PC-9 (cell line): Measurements from ENCODE around the gene EI24.

Experiments used
- EZH2 ChIP-seq: fragments of 200-600 bp; sonication (generic); IDR thresholded peaks from 2 replicates; pipeline ENCODE4 v1.8.0; 2017; ENCODE audit warnings: antibody characterized with exemption, low read depth
- TF ChIP-seq, protein P1 (sequence below): fragments of 200-600 bp; sonication (generic); conservative IDR thresholded peaks from 2 replicates; pipeline ENCODE4 v1.6.1; 2017; ENCODE audit warnings: mixed run types, antibody characterized with exemption, mild to moderate bottlenecking, moderate library complexity

DNA sequence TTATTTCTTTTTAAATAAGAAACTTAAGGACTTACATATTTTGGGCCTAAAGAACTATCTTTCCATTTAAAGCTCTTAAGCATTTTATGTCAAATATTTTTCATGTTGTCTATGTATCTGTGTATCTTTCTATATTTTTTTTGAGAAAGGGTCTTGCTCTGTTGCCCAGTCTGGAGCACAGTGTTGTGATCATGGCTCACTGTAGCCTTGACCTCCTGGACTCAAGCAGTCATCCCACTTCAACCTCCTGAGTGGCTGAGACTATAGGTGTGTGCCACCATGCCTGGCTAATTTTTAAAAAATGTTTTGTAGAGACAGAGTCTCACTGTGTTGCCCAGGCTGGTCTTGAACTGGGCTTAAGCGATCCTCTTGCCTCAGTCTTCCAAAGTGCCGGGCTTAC, 31.4 kb downstream of the EI24 start:
- TF ChIP-seq, protein P1, sequence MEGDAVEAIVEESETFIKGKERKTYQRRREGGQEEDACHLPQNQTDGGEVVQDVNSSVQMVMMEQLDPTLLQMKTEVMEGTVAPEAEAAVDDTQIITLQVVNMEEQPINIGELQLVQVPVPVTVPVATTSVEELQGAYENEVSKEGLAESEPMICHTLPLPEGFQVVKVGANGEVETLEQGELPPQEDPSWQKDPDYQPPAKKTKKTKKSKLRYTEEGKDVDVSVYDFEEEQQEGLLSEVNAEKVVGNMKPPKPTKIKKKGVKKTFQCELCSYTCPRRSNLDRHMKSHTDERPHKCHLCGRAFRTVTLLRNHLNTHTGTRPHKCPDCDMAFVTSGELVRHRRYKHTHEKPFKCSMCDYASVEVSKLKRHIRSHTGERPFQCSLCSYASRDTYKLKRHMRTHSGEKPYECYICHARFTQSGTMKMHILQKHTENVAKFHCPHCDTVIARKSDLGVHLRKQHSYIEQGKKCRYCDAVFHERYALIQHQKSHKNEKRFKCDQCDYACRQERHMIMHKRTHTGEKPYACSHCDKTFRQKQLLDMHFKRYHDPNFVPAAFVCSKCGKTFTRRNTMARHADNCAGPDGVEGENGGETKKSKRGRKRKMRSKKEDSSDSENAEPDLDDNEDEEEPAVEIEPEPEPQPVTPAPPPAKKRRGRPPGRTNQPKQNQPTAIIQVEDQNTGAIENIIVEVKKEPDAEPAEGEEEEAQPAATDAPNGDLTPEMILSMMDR = no peak
- TF ChIP-seq EZH2 = no peak
